Heart left ventricle (tissue), 13 donors: Measurements from ENCODE around the gene LYZL6.

Source experiments
- POLR2A ChIP-seq, 2 donors: fragments of 450-650 bp; IDR thresholded peaks; one replicate each; pipeline ENCODE4 v1.6.1; 2017; ENCODE audit warnings: antibody characterized with exemption in 2 of 2, mild to moderate bottlenecking in 2 of 2, moderate library complexity in 2 of 2
- TF ChIP-seq, protein P1 (sequence below), 12 donors: fragments of 200-600 bp; sonication (generic) in 4 of 12; IDR thresholded peaks; one replicate each; pipeline versions ENCODE4 v1.5.0 to v1.8.0; 2018 to 2022; ENCODE audit warnings: antibody characterized with exemption in 12 of 12, mild to moderate bottlenecking in 5 of 12
- donor health status: ischemic (EF 13 %, LVEDD 7.1; RV severe dilation, severe dysfunction).
- donor health status: DM: no; HTN: yes; CAD: no.
- donor health status: DM: no; HTN: no; CAD: no.
- donor health status: ischemic (EF 25% LVEDD 6.9; RV normal size, moderate dysfunction).
- donor health status: ischemic (EF 25% LVEDD 5.7; RV mildly dilated, moderate dysfunction).
- donor health status: ischemic (EF 35%, LVEDD 5.7; RV mildly dilated, moderate dysfunction).
- donor health status: nonischemic (EF 11% LVEDD 7.7; RV severe dilation, severe dysfunction).
- donor health status: DM: yes; HTN: yes; CAD: no.
- donor health status: PGD.
- donor health status: ischemic (EF 29% LVEDD 5.4; RV normal size, mild dysfunction).
- donor health status: nonischemic (EF 23%, LVEDD 6.1; RV moderate dilation, normal function).

DNA sequence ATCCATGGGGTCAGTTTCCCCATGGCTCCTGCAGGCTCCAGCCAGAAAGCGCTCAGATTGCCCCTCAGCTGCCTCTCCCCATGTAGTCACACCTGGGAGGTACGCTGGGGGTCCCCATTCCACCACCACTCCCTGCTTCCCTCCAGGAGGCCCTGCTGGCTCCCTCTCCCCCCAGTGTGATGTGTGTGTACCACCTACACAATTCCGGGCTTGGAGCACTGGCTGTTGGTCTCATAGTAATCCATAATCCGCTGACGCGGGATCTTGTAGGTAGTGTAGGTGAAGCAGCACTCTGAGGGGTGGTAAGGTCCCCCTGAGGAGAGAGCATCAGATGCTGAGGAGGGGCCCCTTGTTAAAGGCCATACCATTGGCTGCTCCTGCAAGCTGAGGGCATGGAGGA, 40.6 kb upstream of the LYZL6 start:
- TF ChIP-seq, protein P1, sequence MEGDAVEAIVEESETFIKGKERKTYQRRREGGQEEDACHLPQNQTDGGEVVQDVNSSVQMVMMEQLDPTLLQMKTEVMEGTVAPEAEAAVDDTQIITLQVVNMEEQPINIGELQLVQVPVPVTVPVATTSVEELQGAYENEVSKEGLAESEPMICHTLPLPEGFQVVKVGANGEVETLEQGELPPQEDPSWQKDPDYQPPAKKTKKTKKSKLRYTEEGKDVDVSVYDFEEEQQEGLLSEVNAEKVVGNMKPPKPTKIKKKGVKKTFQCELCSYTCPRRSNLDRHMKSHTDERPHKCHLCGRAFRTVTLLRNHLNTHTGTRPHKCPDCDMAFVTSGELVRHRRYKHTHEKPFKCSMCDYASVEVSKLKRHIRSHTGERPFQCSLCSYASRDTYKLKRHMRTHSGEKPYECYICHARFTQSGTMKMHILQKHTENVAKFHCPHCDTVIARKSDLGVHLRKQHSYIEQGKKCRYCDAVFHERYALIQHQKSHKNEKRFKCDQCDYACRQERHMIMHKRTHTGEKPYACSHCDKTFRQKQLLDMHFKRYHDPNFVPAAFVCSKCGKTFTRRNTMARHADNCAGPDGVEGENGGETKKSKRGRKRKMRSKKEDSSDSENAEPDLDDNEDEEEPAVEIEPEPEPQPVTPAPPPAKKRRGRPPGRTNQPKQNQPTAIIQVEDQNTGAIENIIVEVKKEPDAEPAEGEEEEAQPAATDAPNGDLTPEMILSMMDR (IDR thresholded peaks at IDR 0.05) = no peak
- no peak for TF ChIP-seq POLR2A (IDR thresholded peaks at IDR 0.05)
